ENCODE results near the gene RGS6. TPM values are rescaled to one million over a fixed set of nuclear protein-coding genes. Genes with fewer than 3 reads are reported as not detected.

Gene RGS6
- total RNA-seq, 2 donors from 2014 or later, result 3.2 TPM; not detected in 1

- H3K27ac ChIP-seq, result no peak overlapping the region
- H3K9me3 ChIP-seq, result no peaks in the 10 kb centered on the region
- intact Hi-C loops (cut with DNase I), result no loop called here
- TF ChIP-seq CTCF (IDR thresholded peaks at IDR 0.05), result no peak
- TF ChIP-seq POLR2AphosphoS5 (IDR thresholded peaks at IDR 0.05), result no peak
- no peak for TF ChIP-seq POLR2A (IDR thresholded peaks at IDR 0.05)
- H3K4me3 ChIP-seq, result no peak overlapping the region
- no peaks in the 10 kb centered on the region for H3K36me3 ChIP-seq
- DNase-seq (ENCODE audit: low spot score), result no peak
- WGBS, result 83% methylated on average over 3 of the region's 3 CpGs
- H3K27me3 ChIP-seq (replicated peaks; ENCODE audit: insufficient read depth), result no peaks in the 10 kb centered on the region
- no peaks in the 10 kb centered on the region for H3K4me1 ChIP-seq (replicated peaks)
Observed at GRCh38 chr14:72172597-72172996, 240.4 kb downstream of the RGS6 start.

GRCh38 chr14:72173038-72173720 lies 240.9 kb downstream of the RGS6 start:
- intact Hi-C loops (cut with DNase I), result no loop called here

GRCh38 chr14:72177251-72177650 lies 245.0 kb downstream of the RGS6 start:
- Histone ChIP-seq H3K9me3 (no peaks in the 10 kb centered on the region), H3K27me3 (replicated peaks; ENCODE audit: insufficient read depth) (no peaks in the 10 kb centered on the region), H3K4me1 (replicated peaks) (no peaks in the 10 kb centered on the region), H3K36me3 (no peaks in the 10 kb centered on the region), H3K27ac (no peak overlapping the region), H3K4me3 (no peak overlapping the region)
- TF ChIP-seq POLR2AphosphoS5 (IDR thresholded peaks at IDR 0.05), result no peak
- no peak for TF ChIP-seq POLR2A (IDR thresholded peaks at IDR 0.05)
- TF ChIP-seq CTCF (IDR thresholded peaks at IDR 0.05), result no peak
- no peak for DNase-seq (ENCODE audit: low spot score)
- intact Hi-C loops (cut with DNase I), result no loop called here
- WGBS, result 73% methylated on average over 1 of the region's 1 CpG

More at GRCh38 chr14:72173038-72173720, 240.9 kb downstream of the RGS6 start:
- no peak for TF ChIP-seq CTCF (IDR thresholded peaks at IDR 0.05)
- TF ChIP-seq POLR2A (IDR thresholded peaks at IDR 0.05), result no peak
- no peak for TF ChIP-seq POLR2AphosphoS5 (IDR thresholded peaks at IDR 0.05)
- 37% methylated on average over 11 of the region's 11 CpGs for WGBS
- no peaks in the 10 kb centered on the region for H3K4me1 ChIP-seq (replicated peaks)
- H3K27me3 ChIP-seq (replicated peaks; ENCODE audit: insufficient read depth), result no peaks in the 10 kb centered on the region
- no peaks in the 10 kb centered on the region for H3K9me3 ChIP-seq
- no peak overlapping the region for H3K4me3 ChIP-seq
- no peak overlapping the region for H3K27ac ChIP-seq
- no peaks in the 10 kb centered on the region for H3K36me3 ChIP-seq
- DNase-seq (ENCODE audit: low spot score), result no peak

- intact Hi-C loops (cut with DNase I), result no loop called here
- no peak for TF ChIP-seq CTCF (IDR thresholded peaks at IDR 0.05)
- no peak for TF ChIP-seq POLR2A (IDR thresholded peaks at IDR 0.05)
- TF ChIP-seq POLR2AphosphoS5 (IDR thresholded peaks at IDR 0.05), result no peak
Observed at GRCh38 chr14:72178517-72178916, 246.3 kb downstream of the RGS6 start.

More at GRCh38 chr14:72178517-72178916, 246.3 kb downstream of the RGS6 start:
- no peak for DNase-seq (ENCODE audit: low spot score)
- H3K4me3 ChIP-seq, result no peak overlapping the region
- no peaks in the 10 kb centered on the region for H3K36me3 ChIP-seq
- no peak overlapping the region for H3K27ac ChIP-seq
- no peaks in the 10 kb centered on the region for H3K27me3 ChIP-seq (replicated peaks; ENCODE audit: insufficient read depth)
- no peaks in the 10 kb centered on the region for H3K4me1 ChIP-seq (replicated peaks)
- WGBS, result 71% methylated on average over 3 of the region's 3 CpGs
- H3K9me3 ChIP-seq, result no peaks in the 10 kb centered on the region
